Measurements from ENCODE around the gene PDP2.

GRCh38 chr16:66894948-66895688, 14.8 kb downstream of the PDP2 start:
- TF ChIP-seq CTCF (IDR thresholded peaks at IDR 0.05) (peak; percentile 89), MXI1 (IDR thresholded peaks at IDR 0.05; ENCODE audit: low read depth, low read length) (no peak), FOSL2 (IDR thresholded peaks at IDR 0.05; ENCODE audit: borderline replicate concordance, low read depth) (no peak), REST (IDR thresholded peaks at IDR 0.05; ENCODE audit: low read depth, low read length) (no peak), USF1 (IDR thresholded peaks at IDR 0.05; ENCODE audit: borderline replicate concordance, low read depth) (no peak), TEAD4 (IDR thresholded peaks at IDR 0.05; ENCODE audit: borderline replicate concordance, insufficient read depth) (no peak), TAF1 (IDR thresholded peaks at IDR 0.05; ENCODE audit: borderline replicate concordance, low read depth, low read length) (no peak), YY1 (IDR thresholded peaks at IDR 0.05; ENCODE audit: low read depth) (no peak), EZH2phosphoT487 (IDR thresholded peaks at IDR 0.05; ENCODE audit: borderline replicate concordance, low read depth) (no peak), SMC3 (IDR thresholded peaks at IDR 0.05; ENCODE audit: low read depth, low read length) (peak; percentile 88)
- TF ChIP-seq, protein P1, sequence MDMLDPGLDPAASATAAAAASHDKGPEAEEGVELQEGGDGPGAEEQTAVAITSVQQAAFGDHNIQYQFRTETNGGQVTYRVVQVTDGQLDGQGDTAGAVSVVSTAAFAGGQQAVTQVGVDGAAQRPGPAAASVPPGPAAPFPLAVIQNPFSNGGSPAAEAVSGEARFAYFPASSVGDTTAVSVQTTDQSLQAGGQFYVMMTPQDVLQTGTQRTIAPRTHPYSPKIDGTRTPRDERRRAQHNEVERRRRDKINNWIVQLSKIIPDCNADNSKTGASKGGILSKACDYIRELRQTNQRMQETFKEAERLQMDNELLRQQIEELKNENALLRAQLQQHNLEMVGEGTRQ (IDR thresholded peaks at IDR 0.05; ENCODE audit: borderline replicate concordance, low read depth, low read length): no peak
- TF ChIP-seq, protein P2, sequence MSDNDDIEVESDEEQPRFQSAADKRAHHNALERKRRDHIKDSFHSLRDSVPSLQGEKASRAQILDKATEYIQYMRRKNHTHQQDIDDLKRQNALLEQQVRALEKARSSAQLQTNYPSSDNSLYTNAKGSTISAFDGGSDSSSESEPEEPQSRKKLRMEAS (IDR thresholded peaks at IDR 0.05; ENCODE audit: low read depth): no peak
- TF ChIP-seq, protein P3, sequence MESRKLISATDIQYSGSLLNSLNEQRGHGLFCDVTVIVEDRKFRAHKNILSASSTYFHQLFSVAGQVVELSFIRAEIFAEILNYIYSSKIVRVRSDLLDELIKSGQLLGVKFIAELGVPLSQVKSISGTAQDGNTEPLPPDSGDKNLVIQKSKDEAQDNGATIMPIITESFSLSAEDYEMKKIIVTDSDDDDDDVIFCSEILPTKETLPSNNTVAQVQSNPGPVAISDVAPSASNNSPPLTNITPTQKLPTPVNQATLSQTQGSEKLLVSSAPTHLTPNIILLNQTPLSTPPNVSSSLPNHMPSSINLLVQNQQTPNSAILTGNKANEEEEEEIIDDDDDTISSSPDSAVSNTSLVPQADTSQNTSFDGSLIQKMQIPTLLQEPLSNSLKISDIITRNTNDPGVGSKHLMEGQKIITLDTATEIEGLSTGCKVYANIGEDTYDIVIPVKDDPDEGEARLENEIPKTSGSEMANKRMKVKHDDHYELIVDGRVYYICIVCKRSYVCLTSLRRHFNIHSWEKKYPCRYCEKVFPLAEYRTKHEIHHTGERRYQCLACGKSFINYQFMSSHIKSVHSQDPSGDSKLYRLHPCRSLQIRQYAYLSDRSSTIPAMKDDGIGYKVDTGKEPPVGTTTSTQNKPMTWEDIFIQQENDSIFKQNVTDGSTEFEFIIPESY (IDR thresholded peaks at IDR 0.05; ENCODE audit: borderline replicate concordance, low read depth): no peak
